KBM-7 (cell line): ENCODE data around the gene GABPB1.

Experiments used
- DNase-seq: peaks from one replicate; pipeline ENCODE4 v3.0.0-alpha.2; 2015
- in situ Hi-C: fragments of 300-500 bp; cut with MboI; formaldehyde crosslinking; loops from 2 replicates; pipeline ENCODE4 v1.14.3; 2020; ENCODE audit warnings: low sequenced_read_pairs, low pct_unique_long_range_greater_than_20kb, mixed read lengths

GABPB1 gene

GRCh38 chr15:50353251-50353974 lies 1.6 kb downstream of the GABPB1 start:
- DNase-seq, result peak; percentile 50
- in situ Hi-C loops, result no loop called here

GRCh38 chr15:50350621-50351020 lies 4.4 kb downstream of the GABPB1 start:
- in situ Hi-C loops, result no loop called here
- DNase-seq, result no peak

GRCh38 chr15:50345298-50345697 lies 9.7 kb downstream of the GABPB1 start:
- no peak for DNase-seq
- in situ Hi-C loops, result no loop called here

GRCh38 chr15:50344006-50344464 lies 11.0 kb downstream of the GABPB1 start:
- in situ Hi-C loops, result no loop called here
- no peak for DNase-seq

- DNase-seq, result no peak
- in situ Hi-C loops, result no loop called here
Observed at GRCh38 chr15:50341616-50342136, 13.3 kb downstream of the GABPB1 start.

GRCh38 chr15:50340416-50340815 lies 14.6 kb downstream of the GABPB1 start:
- peak; percentile 51 for DNase-seq

GRCh38 chr15:50339717-50340116 lies 15.3 kb downstream of the GABPB1 start:
- no peak for DNase-seq
- in situ Hi-C loops, result no loop called here

More at GRCh38 chr15:50340416-50340815, 14.6 kb downstream of the GABPB1 start:
- in situ Hi-C loops, result no loop called here

- in situ Hi-C loops, result no loop called here
- no peak for DNase-seq
Observed at GRCh38 chr15:50335251-50335650, 19.7 kb downstream of the GABPB1 start.

- no peak for DNase-seq
- in situ Hi-C loops, result no loop called here
Observed at GRCh38 chr15:50333229-50333628, 21.8 kb downstream of the GABPB1 start.

- DNase-seq, result no peak
- in situ Hi-C loops, result no loop called here
Observed at GRCh38 chr15:50330921-50331320, 24.1 kb downstream of the GABPB1 start.

GRCh38 chr15:50328116-50328515 lies 26.9 kb downstream of the GABPB1 start:
- in situ Hi-C loops, result no loop called here
- no peak for DNase-seq

- no peak for DNase-seq
- in situ Hi-C loops, result no loop called here
Observed at GRCh38 chr15:50321680-50322210, 33.3 kb downstream of the GABPB1 start.

GRCh38 chr15:50320504-50320903 lies 34.5 kb downstream of the GABPB1 start:
- DNase-seq, result no peak
- in situ Hi-C loops, result no loop called here

- in situ Hi-C loops, result no loop called here
- no peak for DNase-seq
Observed at GRCh38 chr15:50318697-50319096, 36.3 kb downstream of the GABPB1 start.

GRCh38 chr15:50315814-50316630 lies 39.0 kb downstream of the GABPB1 start:
- peak; percentile 53 for DNase-seq
- in situ Hi-C loops, result no loop called here

GRCh38 chr15:50312636-50313035 lies 42.4 kb downstream of the GABPB1 start:
- DNase-seq, result no peak
- in situ Hi-C loops, result no loop called here

- no peak for DNase-seq
- in situ Hi-C loops, result no loop called here
Observed at GRCh38 chr15:50307799-50308198, 47.2 kb downstream of the GABPB1 start.

- in situ Hi-C loops, result no loop called here
- no peak for DNase-seq
Observed at GRCh38 chr15:50304836-50305235, 50.2 kb downstream of the GABPB1 start.

GRCh38 chr15:50302581-50302980 lies 52.4 kb downstream of the GABPB1 start:
- no peak for DNase-seq
- in situ Hi-C loops, result no loop called here

- in situ Hi-C loops, result no loop called here
- no peak for DNase-seq
Observed at GRCh38 chr15:50298340-50298739, 56.7 kb downstream of the GABPB1 start.
